RWPE1 (cell line): ENCODE measurements around the gene ST6GALNAC1.

Experiments used
- CTCF ChIA-PET: fragments of 350-600 bp; sonication (Branson Sonifier 250); formaldehyde crosslinking; extraction: SDS; loops from one replicate; lab custom pipeline; 2021; lab: Yijun Ruan, JAX
- POLR2A ChIA-PET: fragments of 400-600 bp; formaldehyde crosslinking; extraction: SDS; loops from one replicate; lab custom pipeline; 2020; ENCODE audit warnings: antibody characterized with exemption; ENCODE audit not compliant: low non-redundant PET; lab: Yijun Ruan, JAX
- DNase-seq: peaks from one replicate; pipeline ENCODE4 v3.0.0; 2012; ENCODE audit warnings: low spot score
- H3K27ac ChIP-seq: fragments of 450-650 bp; 2 replicates; pipeline ENCODE4 v1.5.1; 2017
- CTCF ChIP-seq: fragments of 450-650 bp; conservative IDR thresholded peaks from 2 replicates; pipeline ENCODE4 v1.5.1; 2017; ENCODE audit warnings: low read depth, mild to moderate bottlenecking

Gene ST6GALNAC1

GRCh38 chr17:76643553-76644148 lies at the start of gene ST6GALNAC1:
Gene ST6GALNAC1, minus strand, starts transcription at chr17:76643757. Its CDS starts 119 bp downstream, at chr17:76643638.
- 0 out of 2 replicates have a peak within 1 kb of the TSS, but pooled peaks have one; percentile 5 for H3K27ac ChIP-seq
- POLR2A ChIA-PET: no interaction called here
- DNase-seq: no peak
- TF ChIP-seq CTCF: no peak
- CTCF ChIA-PET: interaction anchor here (0.6 kb wide), 1 partner anchor 121 kb away, joined by 3 read pairs; no protein-coding TSS in a partner anchor

- DNase-seq: no peak
- no peak overlapping the region for H3K27ac ChIP-seq
- no peak for TF ChIP-seq CTCF
- CTCF ChIA-PET: interaction anchor here (0.6 kb wide), 1 partner anchor 145 kb away, joined by 3 read pairs; no protein-coding TSS in a partner anchor
- POLR2A ChIA-PET: no interaction called here
Measured at GRCh38 chr17:76691379-76692191, 48.0 kb upstream of the ST6GALNAC1 start.

GRCh38 chr17:76690596-76691280 lies 47.2 kb upstream of the ST6GALNAC1 start:
- POLR2A ChIA-PET: no interaction called here
- no peak for TF ChIP-seq CTCF
- no peak overlapping the region for H3K27ac ChIP-seq
- CTCF ChIA-PET: interaction anchor here (0.6 kb wide), 2 partner anchors 124 to 144 kb away, joined by 3 to 8 read pairs; no protein-coding TSS in a partner anchor
- no peak for DNase-seq

- no peak overlapping the region; the same call in 1 of the 2 replicates for H3K27ac ChIP-seq
- TF ChIP-seq CTCF: no peak
- ChIA-PET CTCF (interaction anchor here (0.6 kb wide), 2 partner anchors 8 to 123 kb away, joined by 4 to 8 read pairs; no protein-coding TSS in a partner anchor), POLR2A (no interaction called here)
- no peak for DNase-seq
Measured at GRCh38 chr17:76689859-76690258, 46.3 kb upstream of the ST6GALNAC1 start.

GRCh38 chr17:76688165-76688622 lies 44.6 kb upstream of the ST6GALNAC1 start:
- ChIA-PET POLR2A (no interaction called here), CTCF (no interaction called here)
- no peak for TF ChIP-seq CTCF
- H3K27ac ChIP-seq: peak overlapping the region; percentile 64
- DNase-seq: no peak
